G401 (cell line): ENCODE measurements around the gene GTF2H3. TPM values are rescaled to one million over a fixed set of nuclear protein-coding genes. Genes with fewer than 3 reads are reported as not detected.

Experiments
- DNase-seq: peaks from one replicate; pipeline ENCODE4 v3.0.0-alpha.2; 2015; ENCODE audit warnings: low spot score
- in situ Hi-C: cut with HindIII; loops from 2 replicates; pipeline ENCODE4 v1.10.0; 2016; ENCODE audit warnings: low sequenced_read_pairs, mixed read lengths
- total RNA-seq: library from RNA; depleted of rRNA; stranded (reverse); fragments of >200 nt; shearing (Covaris generic); gene quantifications from 2 replicates; pipeline ENCODE4 v1.2.3, GENCODE V29; 2014; rRNA removed

The GTF2H3 gene
- total RNA-seq, 1 experiment from 2014 or later: 37.1 TPM

GRCh38 chr12:123690191-123690840, 56.7 kb downstream of the GTF2H3 start:
- no peak for DNase-seq
- in situ Hi-C loops: no loop called here

GRCh38 chr12:123696207-123696606, 62.6 kb downstream of the GTF2H3 start:
- in situ Hi-C loops: no loop called here
- no peak for DNase-seq

- in situ Hi-C loops: no loop called here
These were observed 63.0 kb downstream of the GTF2H3 start for GRCh38 chr12:123696646-123697045.

GRCh38 chr12:123705935-123706334, 72.3 kb downstream of the GTF2H3 start:
- in situ Hi-C loops: no loop called here
- DNase-seq: no peak

More at GRCh38 chr12:123696646-123697045, 63.0 kb downstream of the GTF2H3 start:
- no peak for DNase-seq

- in situ Hi-C loops: no loop called here
- no peak for DNase-seq
These were observed 73.8 kb downstream of the GTF2H3 start for GRCh38 chr12:123707466-123707865.

Other genes with a start within 250 kb of the GTF2H3 start
- 24.1 and 58.2 TPM in 2 replicates for gene KMT5A, start 249.7 kb upstream of the GTF2H3 start, total RNA-seq
- gene RILPL2, start 197.1 kb upstream of the GTF2H3 start, total RNA-seq: 5.0 and 7.4 TPM in 2 replicates
- 6.3 and 9.1 TPM in 2 replicates for gene SNRNP35, start 175.7 kb upstream of the GTF2H3 start, total RNA-seq
- gene RILPL1, start 100.1 kb upstream of the GTF2H3 start, total RNA-seq: 22.2 and 38.2 TPM in 2 replicates
- gene TMED2, start 49.3 kb upstream of the GTF2H3 start, total RNA-seq: 259 and 337 TPM in 2 replicates
- 26.8 and 29.3 TPM in 2 replicates for gene DDX55, start 31.7 kb upstream of the GTF2H3 start, total RNA-seq
- gene EIF2B1, start 143 bp upstream of the GTF2H3 start, total RNA-seq: 48.8 and 91.2 TPM in 2 replicates
- gene TCTN2, start 37.3 kb downstream of the GTF2H3 start, total RNA-seq: 6.7 and 13.0 TPM in 2 replicates
- 19.8 and 23.8 TPM in 2 replicates for gene ATP6V0A2, start 78.5 kb downstream of the GTF2H3 start, total RNA-seq
- gene DNAH10, start 128.5 kb downstream of the GTF2H3 start, total RNA-seq: 4.2 and 5.8 TPM in 2 replicates